D341Med (cell line): ENCODE results near the gene IL11RA.
"Not testable (repeated sequence)": the region's sequence is repeated elsewhere in the genome, so short reads cannot be mapped to it uniquely, and the experiment has no call there.

ENCODE experiments used
- DNase-seq: peaks from one replicate; pipeline ENCODE4 v3.0.0; 2012; ENCODE audit warnings: low spot score

The IL11RA gene

GRCh38 chr9:34629491-34629808 is 22.5 kb upstream of the IL11RA start:
- no peak for DNase-seq

- no peak for DNase-seq
These were observed 21.4 kb upstream of the IL11RA start for GRCh38 chr9:34630402-34631154.

DNA sequence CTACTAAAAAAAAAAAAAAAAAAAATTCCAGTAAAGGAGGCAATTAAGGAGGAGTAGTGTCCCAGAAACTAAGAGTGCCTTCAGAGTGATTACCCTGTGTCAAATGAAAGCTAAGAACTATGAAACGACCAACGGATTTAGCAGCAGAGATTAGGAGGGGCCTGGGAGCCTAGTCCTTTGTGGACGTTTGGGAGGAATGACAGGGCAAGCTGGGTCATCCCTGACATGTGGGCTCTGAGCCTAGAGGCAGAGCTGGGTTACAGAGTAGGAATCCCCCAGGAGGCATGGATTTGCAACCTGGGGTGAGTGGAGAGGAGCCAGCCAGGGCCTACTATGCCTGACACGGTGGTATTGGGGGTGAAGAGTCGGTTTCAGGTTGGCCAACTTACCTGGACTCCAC is 18.8 kb upstream of the IL11RA start:
- DNase-seq, result no peak

- DNase-seq, result peak; percentile 79
These were observed 18.0 kb upstream of the IL11RA start for GRCh38 chr9:34633851-34634550.

GRCh38 chr9:34634551-34635248 is 17.3 kb upstream of the IL11RA start:
- DNase-seq, result no peak

GRCh38 chr9:34635556-34635955 is 16.4 kb upstream of the IL11RA start:
- no peak for DNase-seq

DNA sequence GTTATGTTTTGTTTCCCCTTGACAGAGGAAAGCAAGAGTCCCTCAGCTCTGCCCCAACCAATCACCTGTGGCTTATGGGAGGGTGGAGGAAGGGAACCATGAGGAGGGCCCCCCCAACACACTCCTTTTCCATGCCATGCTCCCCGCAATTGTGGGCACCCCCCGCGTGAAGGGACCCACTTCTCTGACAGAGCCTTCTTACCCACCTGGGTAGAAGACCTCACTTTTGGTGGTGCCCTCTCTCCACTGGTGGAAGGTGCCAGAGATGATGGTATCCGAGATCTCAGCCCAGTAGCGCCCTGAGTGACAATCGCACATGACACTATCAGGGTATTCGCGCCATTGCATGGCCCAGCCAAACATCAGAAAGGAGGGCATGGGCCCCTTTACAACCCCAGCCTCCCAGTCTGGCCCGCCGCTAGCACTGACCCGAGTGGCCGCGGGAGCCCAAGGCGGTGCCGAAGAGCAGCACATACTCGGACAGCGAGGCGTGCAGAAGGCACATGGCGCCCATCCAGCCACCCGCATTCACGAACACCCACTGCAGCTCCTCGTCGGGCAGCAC is 15.1 kb upstream of the IL11RA start:
- DNase-seq, result no peak

DNA sequence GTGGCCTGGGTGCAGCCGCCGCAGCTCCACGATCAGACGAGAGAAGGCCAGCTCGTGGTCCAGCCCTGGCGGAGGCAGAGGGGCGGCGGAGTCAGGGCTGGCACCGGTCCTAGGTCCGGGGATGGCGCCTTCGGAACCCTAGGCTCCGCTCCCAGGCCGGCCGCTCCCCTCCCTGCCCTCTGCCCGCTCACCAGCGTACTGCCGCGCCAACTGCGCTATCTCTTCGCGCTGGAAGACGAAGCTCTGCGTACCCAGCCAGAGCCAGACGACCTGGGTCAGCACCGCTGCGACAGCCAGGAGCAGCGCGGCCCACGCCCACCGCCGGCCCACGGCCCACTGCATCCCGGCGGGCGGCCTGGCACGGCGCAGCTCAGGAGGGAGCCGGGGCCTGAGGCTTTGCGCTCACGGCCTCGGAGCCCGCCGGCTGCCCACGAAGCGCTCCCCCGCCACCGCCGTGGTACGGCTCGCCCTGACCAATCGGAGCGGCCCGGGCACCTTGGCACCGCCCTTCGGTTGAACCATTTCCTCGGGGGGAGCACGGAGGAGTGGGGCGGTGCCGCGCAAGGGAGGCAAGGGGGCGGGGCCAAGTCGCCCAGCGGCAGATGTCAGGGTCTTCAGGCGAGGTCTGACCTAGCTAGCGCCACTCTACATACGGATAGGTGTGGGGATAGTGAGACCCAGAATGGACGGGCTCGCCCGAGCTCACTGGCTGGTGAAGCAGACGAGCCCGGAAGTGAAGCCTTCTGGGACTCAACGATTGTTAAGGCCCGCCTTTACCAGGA is 14.4 kb upstream of the IL11RA start, which contains the start of gene SIGMAR1:
Gene SIGMAR1, minus strand, starts transcription at position 432 of the 782 bp plus-strand sequence. Its CDS starts 90 bp downstream, at position 342.
- peak; percentile 96 for DNase-seq

DNA sequence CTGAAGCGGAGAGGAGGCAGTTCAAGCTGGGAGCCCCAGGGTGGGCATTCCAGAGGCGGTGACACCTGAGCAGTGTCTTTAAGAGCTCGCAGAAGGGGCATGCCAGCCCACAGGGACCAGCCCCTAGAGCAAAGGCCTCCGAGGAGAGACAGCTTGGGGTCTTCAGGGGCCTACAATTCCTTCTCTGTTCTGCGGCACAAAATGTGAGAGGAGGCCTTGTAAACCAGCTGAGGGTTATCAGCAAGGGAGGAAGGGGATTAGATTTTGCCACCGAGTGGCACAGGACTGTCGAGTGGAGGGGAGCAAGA is 13.9 kb upstream of the IL11RA start:
- no peak for DNase-seq

DNA sequence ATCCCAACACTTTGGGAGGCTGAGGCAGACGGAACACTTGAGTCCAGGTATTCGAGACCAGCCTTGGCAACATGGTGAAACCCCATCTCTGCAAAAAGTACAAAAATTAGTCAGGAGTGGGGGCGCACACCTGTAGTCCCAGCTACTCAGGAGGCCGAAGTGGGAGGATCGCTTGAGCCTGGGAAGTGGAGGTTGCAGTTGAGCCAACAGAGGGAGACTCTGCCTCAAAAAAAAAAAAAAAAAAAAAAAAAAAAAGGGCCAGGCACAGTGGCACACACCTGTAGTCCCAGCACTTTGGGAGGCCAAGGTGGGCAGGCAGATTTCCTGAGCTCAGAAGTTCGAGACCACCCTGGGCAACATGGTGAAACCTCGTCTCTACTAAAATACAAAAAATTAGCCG is 12.7 kb upstream of the IL11RA start:
- not testable (repeated sequence) for DNase-seq

GRCh38 chr9:34642679-34643078 is 9.3 kb upstream of the IL11RA start:
- DNase-seq, result no peak

DNA sequence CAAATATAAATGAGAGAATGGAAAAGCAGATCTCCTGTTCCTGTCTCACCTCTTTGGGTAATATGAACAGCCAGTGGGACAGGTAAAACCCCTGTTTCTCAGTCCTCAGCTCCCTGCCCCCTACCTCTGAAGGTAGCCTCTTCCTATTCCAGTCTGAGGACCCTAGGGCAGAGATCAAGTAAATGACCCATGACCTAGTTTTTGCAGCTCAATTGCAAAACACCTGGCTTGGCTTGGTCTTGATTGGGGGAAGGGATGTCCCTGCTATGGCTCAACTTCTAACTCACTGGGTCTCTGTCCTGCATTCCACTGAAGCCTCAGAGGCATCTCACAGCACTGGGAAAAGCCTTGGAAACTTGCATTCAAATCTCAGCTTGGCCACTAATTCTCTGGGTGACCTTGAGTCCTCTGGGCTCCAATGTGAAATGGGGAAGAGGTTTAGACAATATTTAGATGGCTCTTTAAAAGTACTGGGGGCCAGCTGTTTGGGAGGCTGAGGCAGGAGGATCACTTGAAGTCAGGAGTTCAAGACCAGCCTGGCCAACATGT is 7.1 kb upstream of the IL11RA start:
- no peak for DNase-seq

- peak; percentile 90 for DNase-seq
These were observed 5.5 kb upstream of the IL11RA start, which contains the start of gene GALT for GRCh38 chr9:34646211-34647083. Gene GALT (plus strand): TSS chr9:34646675. CDS start chr9:34646705, 30 bp downstream.

DNA sequence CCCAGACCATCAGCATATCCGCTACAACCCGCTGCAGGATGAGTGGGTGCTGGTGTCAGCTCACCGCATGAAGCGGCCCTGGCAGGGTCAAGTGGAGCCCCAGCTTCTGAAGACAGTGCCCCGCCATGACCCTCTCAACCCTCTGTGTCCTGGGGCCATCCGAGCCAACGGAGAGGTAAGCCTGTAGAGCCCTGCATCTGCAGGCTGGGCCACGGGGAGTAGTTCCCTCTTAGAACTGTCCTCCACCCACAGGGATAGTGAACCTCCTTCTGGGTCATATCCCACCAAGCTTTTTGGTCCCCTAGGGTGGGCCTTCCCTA is 4.9 kb upstream of the IL11RA start:
- no peak for DNase-seq

DNA sequence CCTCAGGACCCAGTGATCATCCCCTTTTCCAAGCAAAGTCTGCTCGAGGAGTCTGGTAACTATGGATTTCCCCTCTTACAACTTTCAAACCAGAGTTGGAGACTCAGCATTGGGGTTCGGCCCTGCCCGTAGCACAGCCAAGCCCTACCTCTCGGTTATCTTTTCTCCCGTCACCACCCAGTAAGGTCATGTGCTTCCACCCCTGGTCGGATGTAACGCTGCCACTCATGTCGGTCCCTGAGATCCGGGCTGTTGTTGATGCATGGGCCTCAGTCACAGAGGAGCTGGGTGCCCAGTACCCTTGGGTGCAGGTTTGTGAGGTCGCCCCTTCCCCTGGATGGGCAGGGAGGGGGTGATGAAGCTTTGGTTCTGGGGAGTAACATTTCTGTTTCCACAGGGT is 4.3 kb upstream of the IL11RA start:
- no peak for DNase-seq

DNA sequence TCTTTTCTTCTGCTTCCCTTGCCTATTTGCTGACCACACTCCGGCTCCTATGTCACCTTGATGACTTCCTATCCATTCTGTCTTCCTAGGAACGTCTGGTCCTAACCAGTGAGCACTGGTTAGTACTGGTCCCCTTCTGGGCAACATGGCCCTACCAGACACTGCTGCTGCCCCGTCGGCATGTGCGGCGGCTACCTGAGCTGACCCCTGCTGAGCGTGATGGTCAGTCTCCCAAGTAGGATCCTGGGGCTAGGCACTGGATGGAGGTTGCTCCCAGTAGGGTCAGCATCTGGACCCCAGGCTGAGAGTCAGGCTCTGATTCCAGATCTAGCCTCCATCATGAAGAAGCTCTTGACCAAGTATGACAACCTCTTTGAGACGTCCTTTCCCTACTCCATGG is 3.3 kb upstream of the IL11RA start:
- DNase-seq, result no peak

GRCh38 chr9:34650816-34651215 is 1.2 kb upstream of the IL11RA start:
- no peak for DNase-seq

GRCh38 chr9:34651321-34651720 is 664 bp upstream of the IL11RA start:
- no peak for DNase-seq

DNA sequence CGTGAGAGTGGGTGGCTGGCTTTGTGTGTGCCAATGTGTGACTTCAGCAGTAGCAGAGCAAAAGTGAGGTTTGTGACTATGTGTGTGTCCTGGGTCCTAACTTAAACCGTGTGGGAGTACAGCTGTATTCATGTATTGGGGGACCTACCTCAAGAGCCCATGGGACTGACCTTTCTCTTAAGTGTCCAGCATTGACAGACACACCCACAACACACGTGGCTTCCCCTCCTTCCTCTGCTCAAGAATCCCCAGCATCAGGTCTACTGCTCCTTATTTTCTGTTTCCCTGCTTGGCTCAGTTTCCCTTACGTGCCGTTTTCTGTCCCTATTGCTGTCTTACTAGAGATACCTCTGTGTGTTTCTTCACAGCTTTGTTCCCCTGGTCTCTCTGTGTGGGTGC is 616 bp downstream of the IL11RA start:
- DNase-seq, result no peak

DNA sequence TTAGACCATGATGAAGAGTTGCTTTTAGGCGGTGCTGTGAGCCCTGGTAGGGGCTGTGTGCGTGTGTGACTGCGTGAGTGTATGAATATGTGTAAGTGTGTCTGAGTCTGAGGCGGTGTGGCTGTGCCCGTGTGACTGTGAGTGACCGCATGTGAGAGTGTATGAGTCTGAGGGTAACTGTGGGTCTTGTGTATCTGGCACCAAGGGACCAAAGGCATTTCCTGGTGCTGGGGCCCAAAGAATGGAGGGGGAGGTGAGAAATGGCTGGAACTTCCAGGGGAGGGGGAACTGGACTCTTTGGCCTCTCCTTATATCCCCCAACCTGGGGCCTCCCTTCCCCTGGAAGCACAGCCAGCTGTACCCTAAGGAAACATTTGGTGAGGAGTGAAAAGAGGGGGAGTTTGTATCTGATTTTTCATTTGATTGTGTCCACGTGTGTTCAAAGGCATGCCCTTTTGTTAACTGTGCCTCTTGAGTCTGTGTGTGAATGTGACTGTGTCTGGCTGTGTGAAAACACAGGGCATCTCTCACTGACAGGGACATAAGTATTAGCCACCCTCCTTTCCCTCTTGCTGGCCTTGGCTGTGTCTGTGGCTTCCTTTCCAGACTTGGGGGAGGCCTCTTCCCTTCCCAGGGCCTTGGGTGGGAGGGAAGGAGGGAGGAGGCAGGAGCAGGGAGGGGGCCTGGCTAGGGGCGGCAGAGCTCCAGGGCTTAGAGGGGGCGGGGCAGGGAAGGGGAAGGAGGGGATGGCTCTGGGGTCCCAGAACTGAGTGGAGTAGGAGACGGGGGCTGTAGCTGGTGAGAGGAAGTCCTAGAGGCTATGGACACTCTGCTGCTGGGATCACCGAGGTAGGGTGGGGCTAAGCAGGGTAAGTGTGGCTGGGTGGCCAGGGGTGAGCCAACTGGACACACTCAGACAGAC is 1.4 kb downstream of the IL11RA start:
- peak; percentile 68 for DNase-seq
